ENCODE results near the gene CFAP119.
"Not testable (repeated sequence)": the region's sequence is repeated elsewhere in the genome, so short reads cannot be mapped to it uniquely, and the experiment has no call there.

Gene CFAP119

GRCh38 chr16:30761928-30762902 lies at the start of gene CFAP119, which contains the start of gene RNF40:
CFAP119 (minus strand) TSS chr16:30762062; CDS start chr16:30761748, 314 bp downstream.
RNF40 (plus strand) TSS chr16:30762322; CDS start chr16:30762546, 224 bp downstream.
- peak; percentile 98 to 99 for DNase-seq

GRCh38 chr16:30809675-30810074 lies 47.8 kb upstream of the CFAP119 start:
- not testable (repeated sequence) for DNase-seq

GRCh38 chr16:30808890-30809426 lies 47.1 kb upstream of the CFAP119 start:
- DNase-seq = not testable (repeated sequence)

- DNase-seq = no peak
Measured at GRCh38 chr16:30808146-30808545, 46.3 kb upstream of the CFAP119 start.

GRCh38 chr16:30805370-30806169 lies 43.7 kb upstream of the CFAP119 start:
- peak; percentile 73 to 87 for DNase-seq

GRCh38 chr16:30805056-30805369 lies 43.2 kb upstream of the CFAP119 start:
- no peak for DNase-seq

GRCh38 chr16:30802936-30803335 lies 41.1 kb upstream of the CFAP119 start:
- no peak for DNase-seq

- DNase-seq = peak in 1 of 2 experiments; percentile 37
Measured at GRCh38 chr16:30797670-30798309, 35.9 kb upstream of the CFAP119 start.

- DNase-seq = no peak
Measured at GRCh38 chr16:30794634-30795033, 32.8 kb upstream of the CFAP119 start.

- DNase-seq = no peak
Measured at GRCh38 chr16:30793508-30794069, 31.7 kb upstream of the CFAP119 start.

- DNase-seq = no peak
Measured at GRCh38 chr16:30787613-30788378, 25.9 kb upstream of the CFAP119 start.

- peak; percentile 52 to 82 for DNase-seq
Measured at GRCh38 chr16:30786936-30787612, 25.2 kb upstream of the CFAP119 start, which contains the start of gene ZNF629. ZNF629 (minus strand) TSS chr16:30787205; CDS start chr16:30784482, 2,723 bp downstream.

GRCh38 chr16:30786115-30786935 lies 24.5 kb upstream of the CFAP119 start:
- DNase-seq = no peak

GRCh38 chr16:30785126-30786106 lies 23.6 kb upstream of the CFAP119 start:
- no peak for DNase-seq

GRCh38 chr16:30784215-30784614 lies 22.4 kb upstream of the CFAP119 start:
- DNase-seq = no peak

GRCh38 chr16:30783280-30784109 lies 21.6 kb upstream of the CFAP119 start:
- no peak for DNase-seq

- no peak for DNase-seq
Measured at GRCh38 chr16:30782486-30783279, 20.8 kb upstream of the CFAP119 start.

Measured in NCI-H524 (cell line).